Stimulated activated CD4-positive, alpha-beta T cell treated with anti-CD3 and anti-CD28 coated beads, Interleukin-2, amount 100 ng/mL, for 24 hours (primary cell): ENCODE results near the gene RAE1.
"Not testable (repeated sequence)": the region's sequence is repeated elsewhere in the genome, so short reads cannot be mapped to it uniquely, and the experiment has no call there.

Experiments used
- DNase-seq, 2 donors: peaks; one replicate each; pipeline ENCODE4 v3.0.0-alpha.2; 2020

Gene RAE1

GRCh38 chr20:57327820-57328219 is 23.2 kb upstream of the RAE1 start:
- DNase-seq: no peak

GRCh38 chr20:57329608-57330221 is 21.3 kb upstream of the RAE1 start, which contains the start of gene SPO11:
TSS of gene SPO11 (plus strand) at chr20:57329803. CDS start at chr20:57329868, 65 bp downstream.
- peak in 1 of 2 donors; percentile 6 for DNase-seq

GRCh38 chr20:57330998-57331397 is 20.1 kb upstream of the RAE1 start:
- no peak for DNase-seq

GRCh38 chr20:57332105-57333089 is 18.7 kb upstream of the RAE1 start:
- no peak for DNase-seq

- DNase-seq: no peak
Measured at GRCh38 chr20:57335392-57335791, 15.7 kb upstream of the RAE1 start.

- no peak for DNase-seq
Measured at GRCh38 chr20:57341663-57342062, 9.4 kb upstream of the RAE1 start.

GRCh38 chr20:57342829-57343228 is 8.2 kb upstream of the RAE1 start:
- DNase-seq: no peak

- DNase-seq: peak; percentile 77 to 82
Measured at GRCh38 chr20:57346477-57346876, 4.6 kb upstream of the RAE1 start.

- DNase-seq: no peak
Measured at GRCh38 chr20:57347393-57347792, 3.7 kb upstream of the RAE1 start.

GRCh38 chr20:57348200-57348921 is 2.7 kb upstream of the RAE1 start:
- not testable (repeated sequence) for DNase-seq

GRCh38 chr20:57348922-57349574 is 2.0 kb upstream of the RAE1 start:
- peak in 1 of 2 donors; percentile 6 for DNase-seq

- no peak for DNase-seq
Measured at GRCh38 chr20:57350081-57350710, 859 bp upstream of the RAE1 start.

GRCh38 chr20:57350726-57351041 is 371 bp upstream of the RAE1 start:
- DNase-seq: not testable (repeated sequence)

GRCh38 chr20:57352305-57352704 is 1.2 kb downstream of the RAE1 start:
- no peak for DNase-seq

GRCh38 chr20:57353351-57353750 is 2.3 kb downstream of the RAE1 start:
- no peak for DNase-seq

- DNase-seq: no peak
Measured at GRCh38 chr20:57361517-57361916, 10.5 kb downstream of the RAE1 start.

GRCh38 chr20:57364451-57364850 is 13.4 kb downstream of the RAE1 start:
- no peak for DNase-seq

GRCh38 chr20:57369596-57369995 is 18.5 kb downstream of the RAE1 start:
- no peak for DNase-seq

- no peak for DNase-seq
Measured at GRCh38 chr20:57370316-57370715, 19.3 kb downstream of the RAE1 start.

- DNase-seq: no peak
Measured at GRCh38 chr20:57371363-57371762, 20.3 kb downstream of the RAE1 start.

GRCh38 chr20:57372157-57372556 is 21.1 kb downstream of the RAE1 start:
- no peak for DNase-seq

- no peak for DNase-seq
Measured at GRCh38 chr20:57372581-57373350, 21.7 kb downstream of the RAE1 start.
